Neuronal stem cell (in vitro differentiated cells): ENCODE measurements around the gene ENO4.
A peak's percentile ranks its signal among the peaks of the same experiment; 100 is the strongest.

ENCODE experiments used
- DNase-seq: peaks from one replicate; pipeline ENCODE4 v3.0.0-alpha.2; 2013; ENCODE audit warnings: low spot score
- H2AFZ ChIP-seq: one replicate; pipeline ENCODE4 v1.6.1; 2013; ENCODE audit warnings: mild to moderate bottlenecking, low read length, inconsistent platforms
- H2AK5ac ChIP-seq: 2 replicates; pipeline ENCODE4 v1.6.1; 2013; ENCODE audit warnings: low read depth, mild to moderate bottlenecking, inconsistent platforms, low read length, moderate library complexity, mixed read lengths
- H2BK120ac ChIP-seq: 2 replicates; pipeline ENCODE4 v1.6.1; 2013; ENCODE audit warnings: low read depth, mild to moderate bottlenecking, inconsistent platforms, low read length, moderate library complexity, mixed read lengths
- H2BK12ac ChIP-seq: one replicate; pipeline ENCODE4 v1.6.1; 2013; ENCODE audit warnings: low read length, inconsistent platforms
- H2BK15ac ChIP-seq: 2 replicates; pipeline ENCODE4 v1.6.1; 2013; ENCODE audit warnings: mild to moderate bottlenecking, low read length, inconsistent platforms, mixed read lengths
- H2BK5ac ChIP-seq: one replicate; pipeline ENCODE4 v1.6.1; 2013; ENCODE audit warnings: inconsistent platforms, mild to moderate bottlenecking, low read length, moderate library complexity
- H3K14ac ChIP-seq: one replicate; pipeline ENCODE4 v1.6.1; 2013; ENCODE audit warnings: low read length, inconsistent platforms
- H3K18ac ChIP-seq: 2 replicates; pipeline ENCODE4 v1.6.1; 2013; ENCODE audit warnings: low read length, inconsistent platforms
- H3K23ac ChIP-seq: 2 replicates; pipeline ENCODE4 v1.6.1; 2013; ENCODE audit warnings: low read depth, mild to moderate bottlenecking, mixed read lengths, low read length, inconsistent platforms; ENCODE audit not compliant: poor library complexity
- H3K27ac ChIP-seq: replicated peaks from 3 replicates; pipeline ENCODE4 v1.5.1; 2013; ENCODE audit warnings: low read length, inconsistent platforms
- H3K27me3 ChIP-seq, 3 experiments: 2 replicates each; pipeline ENCODE4 v1.6.1; 2013; ENCODE audit warnings: low read length in 3 of 3, mild to moderate bottlenecking in 2 of 3, inconsistent platforms in 1 of 3, low read depth in 1 of 3, mixed read lengths in 1 of 3, moderate library complexity in 1 of 3; ENCODE audit not compliant: control insufficient read depth in 3 of 3, insufficient read depth in 3 of 3
- H3K36me3 ChIP-seq, 2 donors: replicated peaks in 1 of 2; 2 replicates each; pipeline ENCODE4 v1.6.1; 2013; ENCODE audit warnings: low read length in 2 of 2; ENCODE audit not compliant: control insufficient read depth in 2 of 2, insufficient read depth in 2 of 2
- H3K4ac ChIP-seq: 2 replicates; pipeline ENCODE4 v1.6.1; 2013; ENCODE audit warnings: inconsistent platforms, mild to moderate bottlenecking, low read length, moderate library complexity
- H3K4me1 ChIP-seq, 2 donors: 1 replicate in 1 of 2; 2 replicates in 1 of 2; pipeline ENCODE4 v1.6.1; 2013; ENCODE audit warnings: low read length in 2 of 2, low read depth in 1 of 2; ENCODE audit not compliant: control insufficient read depth in 2 of 2, insufficient read depth in 1 of 2
- H3K4me2 ChIP-seq: one replicate; pipeline ENCODE4 v1.6.1; 2013; ENCODE audit warnings: mild to moderate bottlenecking, low read length, inconsistent platforms; ENCODE audit not compliant: insufficient read depth, poor library complexity, severe bottlenecking
- H3K4me3 ChIP-seq, 2 donors: 2 replicates each; pipeline ENCODE4 v1.5.1; 2013; ENCODE audit warnings: low read length in 2 of 2, mild to moderate bottlenecking in 2 of 2, inconsistent platforms in 1 of 2, moderate library complexity in 1 of 2
- H3K79me1 ChIP-seq: one replicate; pipeline ENCODE4 v1.6.1; 2013; ENCODE audit warnings: low read depth, mild to moderate bottlenecking, inconsistent platforms, low read length, moderate library complexity
- H3K9ac ChIP-seq: one replicate; pipeline ENCODE4 v1.6.1; 2013; ENCODE audit warnings: mild to moderate bottlenecking, low read depth, low read length, inconsistent platforms; ENCODE audit not compliant: poor library complexity
- H3K9me3 ChIP-seq, 2 donors: replicated peaks in 1 of 2; 2 replicates each; pipeline versions ENCODE3 to v1.6.1; 2013; ENCODE audit warnings: low read length in 2 of 2, mild to moderate bottlenecking in 2 of 2, inconsistent platforms in 1 of 2, low read depth in 1 of 2, mixed read lengths in 1 of 2, moderate library complexity in 1 of 2; ENCODE audit not compliant: control insufficient read depth in 2 of 2, insufficient read depth in 1 of 2
- H4K8ac ChIP-seq: one replicate; pipeline ENCODE4 v1.6.1; 2013; ENCODE audit warnings: low read depth, mild to moderate bottlenecking, inconsistent platforms, low read length, moderate library complexity
- H4K91ac ChIP-seq: one replicate; pipeline ENCODE4 v1.6.1; 2013; ENCODE audit warnings: low read length, low read depth, mild to moderate bottlenecking, inconsistent platforms; ENCODE audit not compliant: poor library complexity
- WGBS, 2 donors: extraction: QIAGEN DNeasy Blood & Tissue Kit; methylation state at CpG; one replicate each; pipeline ENCODE4 v1.1.7; 2013; ENCODE audit warnings: missing lambda C conversion rate in 2 of 2, mixed read lengths in 1 of 2; ENCODE audit not compliant: insufficient read length in 2 of 2, insufficient replicate concordance in 1 of 2; ENCODE audit errors: extremely low coverage in 2 of 2; 5-methylcytosine and 5-hydroxymethylcytosine counted together

ENO4 gene

DNA sequence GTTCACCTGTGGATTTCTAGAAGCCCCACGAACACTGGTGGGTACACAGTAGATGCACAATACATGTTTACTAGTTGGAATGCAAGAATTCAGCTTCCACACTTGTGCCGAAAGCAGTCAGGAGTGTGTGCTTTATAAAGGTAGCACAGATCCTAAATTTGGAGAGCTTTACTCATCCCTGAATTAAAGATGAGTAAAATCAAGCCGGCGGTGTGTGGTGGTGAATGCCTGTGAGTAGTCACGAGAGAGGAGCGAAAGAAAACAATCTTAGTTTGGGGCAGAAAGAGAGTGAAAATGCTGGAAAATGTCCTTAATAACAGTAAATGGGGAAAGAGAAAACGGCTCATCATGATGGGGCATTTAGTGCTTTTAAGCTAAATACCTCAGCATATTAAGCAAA, 13.6 kb upstream of the ENO4 start:
- H3K79me1 ChIP-seq = no peaks in the 10 kb centered on the region
- H3K27ac ChIP-seq = peak overlapping the region; percentile 91
- no peaks in the 10 kb centered on the region for H3K9me3 ChIP-seq
- H3K4me3 ChIP-seq = no peak overlapping the region
- no peak overlapping the region for H2AFZ ChIP-seq
- no peak overlapping the region for H2BK15ac ChIP-seq
- no peak overlapping the region for H2BK5ac ChIP-seq
- H3K4me1 ChIP-seq = peaks cover 9 to 34% of the 10 kb centered on the region in 2 donors
- H3K18ac ChIP-seq = no peak overlapping the region
- no peak overlapping the region for H3K9ac ChIP-seq
- H3K23ac ChIP-seq = no peak overlapping the region
- no peak overlapping the region for H2BK120ac ChIP-seq
- H3K4ac ChIP-seq = no peak overlapping the region
- no CpG with 5 or more reads among the region's 7 CpGs for WGBS, 2 donors
- H3K14ac ChIP-seq = no peak overlapping the region
- no peak for DNase-seq
- no peaks in the 10 kb centered on the region for H3K36me3 ChIP-seq
- no peak overlapping the region for H3K4me2 ChIP-seq
- no peak overlapping the region for H2AK5ac ChIP-seq
- H4K8ac ChIP-seq = no peak overlapping the region
- H4K91ac ChIP-seq = no peak overlapping the region
- H2BK12ac ChIP-seq = peak overlapping the region; percentile 19
- peaks cover 0 to 67% (median 0%) of the 10 kb centered on the region in 3 experiments for H3K27me3 ChIP-seq

DNA sequence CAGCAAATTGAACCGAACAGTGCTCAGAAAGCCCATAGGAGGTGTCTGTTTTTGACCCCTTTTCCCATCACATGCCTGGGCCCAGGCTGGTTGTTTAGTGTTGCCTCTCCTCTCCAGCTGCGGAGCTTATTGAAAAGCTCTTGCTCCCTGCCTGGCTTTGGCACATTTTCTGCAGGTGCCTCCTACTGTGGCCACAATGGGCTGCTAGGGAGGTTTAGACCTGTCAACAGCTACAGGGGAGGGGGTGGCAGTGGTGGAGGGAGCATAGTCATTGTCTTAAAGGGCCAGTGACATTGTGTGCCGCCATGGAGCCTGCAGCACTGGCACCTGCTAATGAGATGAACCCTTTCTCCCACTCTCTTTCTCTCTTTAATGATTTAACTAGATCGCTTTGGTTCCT, 13.2 kb upstream of the ENO4 start:
- no peak overlapping the region for H4K91ac ChIP-seq
- H3K9me3 ChIP-seq = no peaks in the 10 kb centered on the region
- H2BK12ac ChIP-seq = no peak overlapping the region
- no peak overlapping the region for H3K18ac ChIP-seq
- no peak overlapping the region for H3K9ac ChIP-seq
- WGBS, 2 donors = no CpG with 5 or more reads among the region's 4 CpGs
- H4K8ac ChIP-seq = no peak overlapping the region
- H2AFZ ChIP-seq = no peak overlapping the region
- H3K4me1 ChIP-seq = peaks cover 9 to 34% of the 10 kb centered on the region in 2 donors
- H2BK5ac ChIP-seq = no peak overlapping the region
- H3K14ac ChIP-seq = no peak overlapping the region
- peak overlapping the region; percentile 91 for H3K27ac ChIP-seq
- H3K36me3 ChIP-seq = no peaks in the 10 kb centered on the region
- H2BK15ac ChIP-seq = no peak overlapping the region
- no peak overlapping the region for H2BK120ac ChIP-seq
- H3K79me1 ChIP-seq = no peaks in the 10 kb centered on the region
- peak overlapping the region; percentile 28 for H3K4me2 ChIP-seq
- no peak overlapping the region for H3K4ac ChIP-seq
- peak; percentile 72 for DNase-seq
- H3K4me3 ChIP-seq = no peak overlapping the region
- H3K23ac ChIP-seq = no peak overlapping the region
- peaks cover 0 to 71% (median 0%) of the 10 kb centered on the region in 3 experiments for H3K27me3 ChIP-seq
- no peak overlapping the region for H2AK5ac ChIP-seq

DNA sequence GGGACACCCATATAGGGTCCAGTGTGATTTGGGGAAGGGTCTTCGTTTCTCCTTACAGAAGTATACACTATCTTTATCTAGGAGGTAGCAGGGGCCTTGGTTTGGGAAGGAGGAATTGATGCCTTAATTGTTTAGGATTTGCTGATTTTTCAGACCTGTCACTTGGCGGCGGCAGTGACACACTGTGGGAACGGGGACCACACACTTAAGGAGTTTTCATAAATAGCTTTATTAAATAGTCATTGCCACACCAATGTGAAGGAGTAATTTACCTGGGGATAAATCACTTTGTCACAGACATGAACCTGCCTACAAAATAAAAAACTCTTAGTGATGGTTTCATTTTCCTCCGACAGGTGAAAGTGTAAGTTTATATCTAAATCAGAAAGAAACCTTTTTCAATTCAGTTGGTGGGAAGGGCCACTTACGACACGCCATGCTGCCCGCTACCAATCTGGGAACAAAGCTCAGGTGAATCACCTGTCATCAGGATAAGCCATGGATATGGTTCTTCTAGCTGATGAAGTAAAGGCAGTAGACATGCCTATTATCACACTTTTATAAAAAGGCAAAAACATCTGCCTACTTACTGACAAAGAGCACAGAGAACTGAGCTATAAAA, 12.3 kb upstream of the ENO4 start:
- no peak overlapping the region for H3K4ac ChIP-seq
- H3K18ac ChIP-seq = no peak overlapping the region
- no peak overlapping the region for H3K23ac ChIP-seq
- no peaks in the 10 kb centered on the region for H3K36me3 ChIP-seq
- no peak overlapping the region for H3K4me2 ChIP-seq
- H3K27ac ChIP-seq = peak overlapping the region; percentile 91
- no peak overlapping the region for H2BK12ac ChIP-seq
- no peak overlapping the region for H2AFZ ChIP-seq
- DNase-seq = no peak
- H3K9me3 ChIP-seq = no peaks in the 10 kb centered on the region
- no CpG with 5 or more reads among the region's 8 CpGs for WGBS, 2 donors
- H3K9ac ChIP-seq = no peak overlapping the region
- no peak overlapping the region for H2BK120ac ChIP-seq
- H2AK5ac ChIP-seq = no peak overlapping the region
- no peak overlapping the region for H2BK15ac ChIP-seq
- H3K4me3 ChIP-seq = no peak overlapping the region
- no peak overlapping the region for H2BK5ac ChIP-seq
- no peak overlapping the region for H3K14ac ChIP-seq
- peaks cover 9 to 34% of the 10 kb centered on the region in 2 donors for H3K4me1 ChIP-seq
- no peak overlapping the region for H4K8ac ChIP-seq
- peaks cover 0 to 79% (median 0%) of the 10 kb centered on the region in 3 experiments for H3K27me3 ChIP-seq
- H4K91ac ChIP-seq = no peak overlapping the region
- no peaks in the 10 kb centered on the region for H3K79me1 ChIP-seq

DNA sequence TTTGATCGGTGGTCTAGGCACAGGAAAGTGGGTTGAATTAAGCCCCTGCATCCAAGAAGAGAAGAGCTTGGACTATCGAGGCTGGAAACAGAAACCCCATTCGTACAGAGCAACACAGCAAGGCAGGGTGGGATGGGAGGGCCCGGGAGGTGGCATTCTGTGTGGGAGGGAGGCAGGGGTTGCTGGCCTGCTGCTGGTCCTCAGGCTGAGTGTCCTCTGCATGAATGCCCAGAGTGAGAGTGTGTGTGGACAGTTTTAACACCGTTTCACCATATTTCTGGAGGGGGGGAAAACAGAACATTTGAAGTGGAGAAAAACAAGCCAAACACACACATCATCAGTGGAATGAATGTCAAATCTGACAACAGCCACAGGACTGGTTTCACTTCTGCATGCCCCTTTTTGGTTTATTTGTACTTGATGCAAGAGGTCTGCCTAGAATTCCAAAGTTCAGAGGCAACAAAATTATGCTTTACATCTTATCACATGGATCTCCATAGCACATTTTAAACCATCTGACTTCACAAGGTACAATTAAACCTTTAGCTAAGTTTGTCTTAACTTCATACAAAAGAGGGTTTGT, 11.1 kb upstream of the ENO4 start:
- Histone ChIP-seq H2AK5ac (no peak overlapping the region), H4K91ac (no peak overlapping the region), H3K18ac (no peak overlapping the region), H3K79me1 (no peaks in the 10 kb centered on the region), H3K9ac (no peak overlapping the region), H2BK15ac (no peak overlapping the region), H2BK12ac (no peak overlapping the region), H2BK5ac (no peak overlapping the region), H2AFZ (no peak overlapping the region), H3K4ac (no peak overlapping the region), H3K4me3 (no peak overlapping the region), H3K27me3 (peaks cover 0 to 79% (median 0%) of the 10 kb centered on the region in 3 experiments), H3K23ac (no peak overlapping the region), H3K14ac (no peak overlapping the region), H3K9me3 (no peaks in the 10 kb centered on the region), H2BK120ac (no peak overlapping the region), H4K8ac (no peak overlapping the region), H3K36me3 (no peaks in the 10 kb centered on the region), H3K27ac (no peak overlapping the region), H3K4me1 (peaks cover 9 to 31% of the 10 kb centered on the region in 2 donors), H3K4me2 (no peak overlapping the region)
- DNase-seq = no peak
- no CpG with 5 or more reads among the region's 5 CpGs for WGBS, 2 donors
